Activated naive CD8-positive, alpha-beta T cell treated with anti-CD3 and anti-CD28 coated beads, Interleukin-2, amount 50 U/mL, for 24 hours (primary cell): ENCODE results near the gene ADGRG7.

Experiments
- ATAC-seq: fragments of 150-1000 bp; cut with Tn5 transposase; one replicate; pipeline ENCODE4 v1.10.0; 2021
- DNase-seq: peaks from one replicate; pipeline ENCODE4 v3.0.0; 2021
- H3K27ac Mint-ChIP-seq: one replicate; pipeline ENCODE4 v1.8.0; 2021; ENCODE audit warnings: mild to moderate bottlenecking, mixed read lengths
- H3K27me3 Mint-ChIP-seq: one replicate; pipeline ENCODE4 v1.8.0; 2021; ENCODE audit warnings: mixed read lengths
- H3K36me3 Mint-ChIP-seq: one replicate; pipeline ENCODE4 v1.8.0; 2021; ENCODE audit warnings: low read depth, mixed read lengths
- H3K4me1 Mint-ChIP-seq: one replicate; pipeline ENCODE4 v1.8.0; 2021; ENCODE audit warnings: mixed read lengths
- H3K4me3 Mint-ChIP-seq: one replicate; pipeline ENCODE4 v1.8.0; 2021; ENCODE audit warnings: mild to moderate bottlenecking, moderate library complexity, mixed read lengths
- H3K9me3 Mint-ChIP-seq: one replicate; pipeline ENCODE4 v1.8.0; 2021; ENCODE audit warnings: mixed read lengths

Gene ADGRG7

GRCh38 chr3:100613721-100614390 is 4.5 kb downstream of the ADGRG7 start:
- H3K4me3 Mint-ChIP-seq, result no peak overlapping the region
- H3K27me3 Mint-ChIP-seq, result peaks cover 29% of the 10 kb centered on the region
- ATAC-seq (no peak), DNase-seq (no peak)
- no peaks in the 10 kb centered on the region for H3K36me3 Mint-ChIP-seq
- H3K27ac Mint-ChIP-seq, result no peak overlapping the region
- H3K4me1 Mint-ChIP-seq, result peaks cover 4% of the 10 kb centered on the region
- no peaks in the 10 kb centered on the region for H3K9me3 Mint-ChIP-seq

- no peak for DNase-seq
- no peak overlapping the region for H3K4me3 Mint-ChIP-seq
These were observed 5.5 kb downstream of the ADGRG7 start for GRCh38 chr3:100614941-100615340.

GRCh38 chr3:100615684-100616083 is 6.3 kb downstream of the ADGRG7 start:
- H3K27ac Mint-ChIP-seq, result no peak overlapping the region
- H3K36me3 Mint-ChIP-seq, result no peaks in the 10 kb centered on the region
- no peak for DNase-seq
- H3K9me3 Mint-ChIP-seq, result no peaks in the 10 kb centered on the region
- no peaks in the 10 kb centered on the region for H3K4me1 Mint-ChIP-seq
- H3K4me3 Mint-ChIP-seq, result no peak overlapping the region
- ATAC-seq, result no peak
- peaks cover 22% of the 10 kb centered on the region for H3K27me3 Mint-ChIP-seq

More at GRCh38 chr3:100614941-100615340, 5.5 kb downstream of the ADGRG7 start:
- no peaks in the 10 kb centered on the region for H3K4me1 Mint-ChIP-seq
- H3K27ac Mint-ChIP-seq, result no peak overlapping the region
- no peak for ATAC-seq
- H3K27me3 Mint-ChIP-seq, result peaks cover 26% of the 10 kb centered on the region
- H3K36me3 Mint-ChIP-seq, result no peaks in the 10 kb centered on the region
- H3K9me3 Mint-ChIP-seq, result no peaks in the 10 kb centered on the region

- ATAC-seq (no peak), DNase-seq (no peak)
- H3K27ac Mint-ChIP-seq, result no peak overlapping the region
- no peak overlapping the region for H3K4me3 Mint-ChIP-seq
- no peaks in the 10 kb centered on the region for H3K36me3 Mint-ChIP-seq
- no peaks in the 10 kb centered on the region for H3K9me3 Mint-ChIP-seq
- peaks cover 2% of the 10 kb centered on the region for H3K27me3 Mint-ChIP-seq
- no peaks in the 10 kb centered on the region for H3K4me1 Mint-ChIP-seq
These were observed 11.8 kb downstream of the ADGRG7 start for GRCh38 chr3:100621251-100621650.

GRCh38 chr3:100627491-100627890 is 18.1 kb downstream of the ADGRG7 start:
- Mint-ChIP-seq H3K27me3 (peaks cover 25% of the 10 kb centered on the region), H3K4me3 (no peak overlapping the region), H3K27ac (no peak overlapping the region), H3K9me3 (no peaks in the 10 kb centered on the region), H3K4me1 (no peaks in the 10 kb centered on the region), H3K36me3 (no peaks in the 10 kb centered on the region)
- DNase-seq (no peak), ATAC-seq (no peak)

- DNase-seq (no peak), ATAC-seq (no peak)
- no peak overlapping the region for H3K27ac Mint-ChIP-seq
- H3K4me1 Mint-ChIP-seq, result no peaks in the 10 kb centered on the region
- no peak overlapping the region for H3K4me3 Mint-ChIP-seq
- H3K9me3 Mint-ChIP-seq, result no peaks in the 10 kb centered on the region
- H3K36me3 Mint-ChIP-seq, result no peaks in the 10 kb centered on the region
- peaks cover 25% of the 10 kb centered on the region for H3K27me3 Mint-ChIP-seq
These were observed 20.2 kb downstream of the ADGRG7 start for GRCh38 chr3:100629421-100630127.

GRCh38 chr3:100630664-100631063 is 21.3 kb downstream of the ADGRG7 start:
- Mint-ChIP-seq H3K27me3 (peaks cover 25% of the 10 kb centered on the region), H3K4me3 (no peak overlapping the region), H3K4me1 (no peaks in the 10 kb centered on the region), H3K27ac (no peak overlapping the region), H3K9me3 (no peaks in the 10 kb centered on the region), H3K36me3 (no peaks in the 10 kb centered on the region)
- no peak for DNase-seq
- ATAC-seq, result no peak

GRCh38 chr3:100631236-100631635 is 21.8 kb downstream of the ADGRG7 start:
- no peak for ATAC-seq
- no peak for DNase-seq
- Mint-ChIP-seq H3K9me3 (no peaks in the 10 kb centered on the region), H3K27me3 (peaks cover 25% of the 10 kb centered on the region), H3K27ac (no peak overlapping the region), H3K4me1 (no peaks in the 10 kb centered on the region), H3K36me3 (no peaks in the 10 kb centered on the region), H3K4me3 (no peak overlapping the region)

GRCh38 chr3:100634493-100635272 is 25.3 kb downstream of the ADGRG7 start:
- no peaks in the 10 kb centered on the region for H3K36me3 Mint-ChIP-seq
- no peak overlapping the region for H3K4me3 Mint-ChIP-seq
- H3K27me3 Mint-ChIP-seq, result peaks cover 10% of the 10 kb centered on the region
- peak; percentile 13 for DNase-seq
- no peak overlapping the region for H3K27ac Mint-ChIP-seq
- no peaks in the 10 kb centered on the region for H3K4me1 Mint-ChIP-seq
- H3K9me3 Mint-ChIP-seq, result no peaks in the 10 kb centered on the region
- no peak for ATAC-seq

GRCh38 chr3:100635273-100635701 is 25.9 kb downstream of the ADGRG7 start:
- no peak for DNase-seq
- H3K9me3 Mint-ChIP-seq, result no peaks in the 10 kb centered on the region
- peaks cover 7% of the 10 kb centered on the region for H3K27me3 Mint-ChIP-seq
- H3K4me3 Mint-ChIP-seq, result no peak overlapping the region
- no peaks in the 10 kb centered on the region for H3K36me3 Mint-ChIP-seq
- no peak overlapping the region for H3K27ac Mint-ChIP-seq
- no peaks in the 10 kb centered on the region for H3K4me1 Mint-ChIP-seq
- no peak for ATAC-seq

GRCh38 chr3:100637197-100637631 is 27.8 kb downstream of the ADGRG7 start:
- H3K36me3 Mint-ChIP-seq, result no peaks in the 10 kb centered on the region
- peak; percentile 52 for ATAC-seq
- H3K27ac Mint-ChIP-seq, result no peak overlapping the region
- peaks cover 4% of the 10 kb centered on the region for H3K4me1 Mint-ChIP-seq
- H3K27me3 Mint-ChIP-seq, result peaks cover 1% of the 10 kb centered on the region
- H3K4me3 Mint-ChIP-seq, result no peak overlapping the region
- no peak for DNase-seq
- H3K9me3 Mint-ChIP-seq, result no peaks in the 10 kb centered on the region

GRCh38 chr3:100640633-100641032 is 31.2 kb downstream of the ADGRG7 start:
- Mint-ChIP-seq H3K4me1 (peaks cover 4% of the 10 kb centered on the region), H3K36me3 (no peaks in the 10 kb centered on the region), H3K9me3 (no peaks in the 10 kb centered on the region), H3K27ac (no peak overlapping the region), H3K4me3 (no peak overlapping the region), H3K27me3 (peaks cover 1% of the 10 kb centered on the region)
- DNase-seq, result no peak
- ATAC-seq, result no peak

GRCh38 chr3:100641471-100642032 is 32.2 kb downstream of the ADGRG7 start:
- ATAC-seq (no peak), DNase-seq (no peak)
- no peaks in the 10 kb centered on the region for H3K36me3 Mint-ChIP-seq
- H3K9me3 Mint-ChIP-seq, result no peaks in the 10 kb centered on the region
- H3K4me1 Mint-ChIP-seq, result peaks cover 4% of the 10 kb centered on the region
- no peak overlapping the region for H3K4me3 Mint-ChIP-seq
- H3K27ac Mint-ChIP-seq, result no peak overlapping the region
- peaks cover 1% of the 10 kb centered on the region for H3K27me3 Mint-ChIP-seq

- Mint-ChIP-seq H3K36me3 (no peaks in the 10 kb centered on the region), H3K4me1 (peaks cover 11% of the 10 kb centered on the region), H3K27ac (no peak overlapping the region), H3K9me3 (no peaks in the 10 kb centered on the region), H3K4me3 (no peak overlapping the region), H3K27me3 (no peaks in the 10 kb centered on the region)
- DNase-seq, result no peak
- ATAC-seq, result no peak
These were observed 36.5 kb downstream of the ADGRG7 start for GRCh38 chr3:100645913-100646312.
